Right kidney (tissue), 1 donor: ENCODE data around the gene ZNF780B.

ENCODE experiments used
- DNase-seq: peaks from one replicate; pipeline ENCODE4 v3.0.0-alpha.2; 2016

ZNF780B gene

DNA sequence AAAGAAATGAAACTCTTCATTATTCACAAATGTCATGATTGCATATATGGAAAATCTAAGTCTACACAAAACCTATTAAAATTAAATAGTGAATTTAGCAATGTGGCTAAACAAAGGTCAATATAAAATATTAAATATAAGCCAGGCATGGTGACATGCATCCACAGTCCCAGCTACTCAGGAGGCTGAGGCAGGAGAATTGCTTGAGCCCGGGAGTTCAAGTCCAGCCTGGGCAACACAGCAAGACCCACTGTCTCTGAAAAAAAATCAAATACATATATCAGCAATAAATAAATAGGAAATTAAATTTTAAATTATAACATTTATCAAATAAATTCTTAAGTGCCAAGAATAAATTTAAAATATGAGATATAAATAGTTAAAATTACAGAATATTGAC is 73.1 kb downstream of the ZNF780B start:
- no peak for DNase-seq
